Panc1 (cell line): Measurements from ENCODE around the gene DOCK4. TPM values are rescaled to one million over a fixed set of nuclear protein-coding genes. Genes with fewer than 3 reads are reported as not detected.

ENCODE experiments used
- ATAC-seq: fragments of 200-7000 bp; cut with Tn5 transposase; 2 replicates; pipeline ENCODE4 v1.9.1; 2020; ENCODE audit warnings: mild to moderate bottlenecking, moderate library complexity
- BruUV-seq: library from RNA; stranded (reverse); fragments of 400-500 nt; replicated peaks from 2 replicates; lab custom pipeline; 2021; lab: Mats Ljungman, UMichigan
- CTCF ChIA-PET: fragments of 300-600 bp; sonication (Branson Sonifier 250); formaldehyde crosslinking; loops from one replicate; lab custom pipeline; 2022; ENCODE audit warnings: antibody characterized with exemption; lab: Charles Lee
- POLR2A ChIA-PET: fragments of 300-600 bp; sonication (Branson Sonifier 250); formaldehyde crosslinking; loops from one replicate; lab custom pipeline; 2022; ENCODE audit warnings: antibody characterized with exemption; lab: Charles Lee
- DNase-seq: peaks from one replicate; pipeline ENCODE4 v3.0.0-alpha.2; 2010; ENCODE audit warnings: low read depth, low spot score
- H3K27ac ChIP-seq: 2 replicates; pipeline ENCODE4 v1.5.1; 2011; ENCODE audit warnings: mild to moderate bottlenecking, low read length, inconsistent platforms
- H3K27me3 ChIP-seq: fragments of 200-500 bp; sonication (Bioruptor generic); 2 replicates; pipeline ENCODE4 v1.6.0; 2014; ENCODE audit warnings: low read length, inconsistent platforms; ENCODE audit not compliant: control insufficient read depth, insufficient read depth
- H3K36me3 ChIP-seq: fragments of 200-500 bp; sonication (Bioruptor generic); 2 replicates; pipeline ENCODE4 v1.5.1; 2014; ENCODE audit warnings: inconsistent platforms, mild to moderate bottlenecking, low read length, moderate library complexity; ENCODE audit not compliant: control insufficient read depth, insufficient read depth
- H3K4me1 ChIP-seq: 2 replicates; pipeline ENCODE4 v1.5.1; 2011; ENCODE audit warnings: inconsistent platforms, mild to moderate bottlenecking, low read length, moderate library complexity; ENCODE audit not compliant: control insufficient read depth, insufficient read depth
- H3K4me3 ChIP-seq, 2 experiments: 2 replicates each; pipeline ENCODE4 v1.5.1; 2011 to 2012; ENCODE audit warnings: low read depth in 2 of 2, low read length in 2 of 2, mild to moderate bottlenecking in 2 of 2, inconsistent platforms in 1 of 2, moderate library complexity in 1 of 2
- H3K9me3 ChIP-seq: fragments of 200-500 bp; sonication (Bioruptor generic); 2 replicates; pipeline ENCODE4 v1.5.1; 2014; ENCODE audit warnings: low read depth, mild to moderate bottlenecking, inconsistent platforms, low read length, moderate library complexity; ENCODE audit not compliant: control insufficient read depth, insufficient read depth
- POLR2AphosphoS5 ChIP-seq: IDR thresholded peaks from 2 replicates; pipeline ENCODE4 v1.6.1; 2012; ENCODE audit warnings: mild to moderate bottlenecking, low read depth, low read length, moderate library complexity
- SIN3A ChIP-seq: IDR thresholded peaks from 2 replicates; pipeline ENCODE4 v1.6.1; 2012; ENCODE audit warnings: low read depth, mild to moderate bottlenecking, low read length, moderate library complexity, borderline replicate concordance; ENCODE audit not compliant: insufficient read depth
- TCF7L2 ChIP-seq: IDR thresholded peaks from 2 replicates; pipeline ENCODE4 v1.6.1; 2011; ENCODE audit warnings: mild to moderate bottlenecking, low read depth, low read length, inconsistent platforms
- in situ Hi-C: cut with HindIII; loops from 2 replicates; pipeline ENCODE4 v1.10.0; 2016; ENCODE audit warnings: low sequenced_read_pairs, low pct_unique_long_range_greater_than_20kb
- intact Hi-C: fragments of 100-400 bp; cut with micrococcal nuclease; formaldehyde crosslinking; loops from one replicate; pipeline ENCODE4 v1.10.0; 2022; ENCODE audit not compliant: unreplicated experiment
- total RNA-seq: library from RNA; stranded (reverse); gene quantifications from one replicate; pipeline ENCODE4 v1.2.1, GENCODE V29; 2021; ENCODE audit not compliant: unreplicated experiment
- TF ChIP-seq, protein P1 (sequence below), 2 experiments: IDR thresholded peaks; 2 replicates each; pipeline ENCODE4 v1.6.1; 2011 to 2012; ENCODE audit warnings: low read depth in 2 of 2, control low read depth in 1 of 2, low read length in 1 of 2, mild to moderate bottlenecking in 1 of 2, moderate library complexity in 1 of 2; ENCODE audit not compliant: insufficient read depth in 1 of 2
- TF ChIP-seq, protein P2 (sequence below): fragments of 450-650 bp; IDR thresholded peaks from 2 replicates; pipeline ENCODE4 v1.5.1; 2017; ENCODE audit warnings: mild to moderate bottlenecking

DOCK4 gene
- total RNA-seq, 1 experiment from 2014 or later = 10.8 TPM

- ChIA-PET CTCF (no interaction called here), POLR2A (no interaction called here)
- H3K4me3 ChIP-seq = no peak overlapping the region
- in situ Hi-C loops = no loop called here
- DNase-seq = no peak
- H3K4me1 ChIP-seq = no peaks in the 10 kb centered on the region
- intact Hi-C loops = no loop called here
- no TSS peak for BruUV-seq
- H3K36me3 ChIP-seq = no peaks in the 10 kb centered on the region
- TF ChIP-seq, protein P1, sequence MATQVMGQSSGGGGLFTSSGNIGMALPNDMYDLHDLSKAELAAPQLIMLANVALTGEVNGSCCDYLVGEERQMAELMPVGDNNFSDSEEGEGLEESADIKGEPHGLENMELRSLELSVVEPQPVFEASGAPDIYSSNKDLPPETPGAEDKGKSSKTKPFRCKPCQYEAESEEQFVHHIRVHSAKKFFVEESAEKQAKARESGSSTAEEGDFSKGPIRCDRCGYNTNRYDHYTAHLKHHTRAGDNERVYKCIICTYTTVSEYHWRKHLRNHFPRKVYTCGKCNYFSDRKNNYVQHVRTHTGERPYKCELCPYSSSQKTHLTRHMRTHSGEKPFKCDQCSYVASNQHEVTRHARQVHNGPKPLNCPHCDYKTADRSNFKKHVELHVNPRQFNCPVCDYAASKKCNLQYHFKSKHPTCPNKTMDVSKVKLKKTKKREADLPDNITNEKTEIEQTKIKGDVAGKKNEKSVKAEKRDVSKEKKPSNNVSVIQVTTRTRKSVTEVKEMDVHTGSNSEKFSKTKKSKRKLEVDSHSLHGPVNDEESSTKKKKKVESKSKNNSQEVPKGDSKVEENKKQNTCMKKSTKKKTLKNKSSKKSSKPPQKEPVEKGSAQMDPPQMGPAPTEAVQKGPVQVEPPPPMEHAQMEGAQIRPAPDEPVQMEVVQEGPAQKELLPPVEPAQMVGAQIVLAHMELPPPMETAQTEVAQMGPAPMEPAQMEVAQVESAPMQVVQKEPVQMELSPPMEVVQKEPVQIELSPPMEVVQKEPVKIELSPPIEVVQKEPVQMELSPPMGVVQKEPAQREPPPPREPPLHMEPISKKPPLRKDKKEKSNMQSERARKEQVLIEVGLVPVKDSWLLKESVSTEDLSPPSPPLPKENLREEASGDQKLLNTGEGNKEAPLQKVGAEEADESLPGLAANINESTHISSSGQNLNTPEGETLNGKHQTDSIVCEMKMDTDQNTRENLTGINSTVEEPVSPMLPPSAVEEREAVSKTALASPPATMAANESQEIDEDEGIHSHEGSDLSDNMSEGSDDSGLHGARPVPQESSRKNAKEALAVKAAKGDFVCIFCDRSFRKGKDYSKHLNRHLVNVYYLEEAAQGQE (IDR thresholded peaks at IDR 0.05; ENCODE audit: insufficient read depth in 1 of 2, low read depth in 2 of 2, low read length in 1 of 2) = no peak
- TF ChIP-seq, protein P2, sequence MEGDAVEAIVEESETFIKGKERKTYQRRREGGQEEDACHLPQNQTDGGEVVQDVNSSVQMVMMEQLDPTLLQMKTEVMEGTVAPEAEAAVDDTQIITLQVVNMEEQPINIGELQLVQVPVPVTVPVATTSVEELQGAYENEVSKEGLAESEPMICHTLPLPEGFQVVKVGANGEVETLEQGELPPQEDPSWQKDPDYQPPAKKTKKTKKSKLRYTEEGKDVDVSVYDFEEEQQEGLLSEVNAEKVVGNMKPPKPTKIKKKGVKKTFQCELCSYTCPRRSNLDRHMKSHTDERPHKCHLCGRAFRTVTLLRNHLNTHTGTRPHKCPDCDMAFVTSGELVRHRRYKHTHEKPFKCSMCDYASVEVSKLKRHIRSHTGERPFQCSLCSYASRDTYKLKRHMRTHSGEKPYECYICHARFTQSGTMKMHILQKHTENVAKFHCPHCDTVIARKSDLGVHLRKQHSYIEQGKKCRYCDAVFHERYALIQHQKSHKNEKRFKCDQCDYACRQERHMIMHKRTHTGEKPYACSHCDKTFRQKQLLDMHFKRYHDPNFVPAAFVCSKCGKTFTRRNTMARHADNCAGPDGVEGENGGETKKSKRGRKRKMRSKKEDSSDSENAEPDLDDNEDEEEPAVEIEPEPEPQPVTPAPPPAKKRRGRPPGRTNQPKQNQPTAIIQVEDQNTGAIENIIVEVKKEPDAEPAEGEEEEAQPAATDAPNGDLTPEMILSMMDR = no peak
- no peak for ATAC-seq
- no peaks in the 10 kb centered on the region for H3K27me3 ChIP-seq
- no peaks in the 10 kb centered on the region for H3K9me3 ChIP-seq
- H3K27ac ChIP-seq = no peak overlapping the region
Observed at GRCh38 chr7:111834367-111834766, 371.8 kb downstream of the DOCK4 start.

GRCh38 chr7:111833466-111833865 lies 372.7 kb downstream of the DOCK4 start:
- no peaks in the 10 kb centered on the region for H3K9me3 ChIP-seq
- in situ Hi-C loops (no loop called here), intact Hi-C loops (no loop called here)
- H3K36me3 ChIP-seq = no peaks in the 10 kb centered on the region
- no peaks in the 10 kb centered on the region for H3K27me3 ChIP-seq
- TF ChIP-seq TCF7L2 (no peak), SIN3A (no peak), POLR2AphosphoS5 (no peak)
- TF ChIP-seq, protein P2 = no peak
- TF ChIP-seq, protein P1 (IDR thresholded peaks at IDR 0.05; ENCODE audit: insufficient read depth in 1 of 2, low read depth in 2 of 2, low read length in 1 of 2) = no peak
- DNase-seq (no peak), ATAC-seq (no peak)
- no peak overlapping the region for H3K27ac ChIP-seq
- H3K4me1 ChIP-seq = no peaks in the 10 kb centered on the region
- no peak overlapping the region for H3K4me3 ChIP-seq
- ChIA-PET POLR2A (no interaction called here), CTCF (no interaction called here)
- no TSS peak for BruUV-seq
